ENCODE measurements around the gene C5AR2. TPM values are rescaled to one million over a fixed set of nuclear protein-coding genes. Genes with fewer than 3 reads are reported as not detected.

The C5AR2 gene
- under 0.01 and 0.36 TPM in 2 replicates for total RNA-seq

DNA sequence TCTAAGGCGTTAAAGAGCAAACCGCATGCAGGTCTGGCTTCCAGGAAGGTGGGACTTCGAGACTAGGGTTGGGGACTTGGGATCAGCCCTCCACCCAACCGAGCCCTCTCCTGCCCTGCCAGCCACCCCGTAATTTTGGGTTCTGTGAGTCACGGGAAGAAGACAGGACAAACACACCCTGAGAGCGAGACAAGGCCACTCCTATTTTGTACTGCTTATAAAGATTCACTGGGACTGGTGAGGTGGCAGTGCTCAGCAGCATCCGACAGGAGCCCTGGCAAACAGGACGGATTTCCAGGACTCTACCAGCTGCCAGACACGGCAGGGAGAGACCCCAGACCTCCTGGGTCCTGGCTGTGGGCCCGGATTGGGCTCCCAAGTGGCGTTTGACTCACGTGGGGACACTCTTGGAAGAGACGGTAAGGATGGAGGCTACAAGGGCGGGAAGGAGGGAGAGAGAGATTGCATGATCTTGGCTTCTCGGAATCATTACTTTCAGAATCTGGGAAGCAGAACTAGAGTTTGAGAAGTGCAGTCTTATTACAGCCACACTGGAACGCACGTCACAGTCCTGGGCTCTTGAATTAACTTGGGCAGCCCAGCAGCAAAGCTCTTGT lies at the start of gene C5AR2:
Gene C5AR2, plus strand, starts transcription at position 245 of the 617 bp plus-strand sequence. CDS start 8,625 bp downstream, outside the sequence.

DNA sequence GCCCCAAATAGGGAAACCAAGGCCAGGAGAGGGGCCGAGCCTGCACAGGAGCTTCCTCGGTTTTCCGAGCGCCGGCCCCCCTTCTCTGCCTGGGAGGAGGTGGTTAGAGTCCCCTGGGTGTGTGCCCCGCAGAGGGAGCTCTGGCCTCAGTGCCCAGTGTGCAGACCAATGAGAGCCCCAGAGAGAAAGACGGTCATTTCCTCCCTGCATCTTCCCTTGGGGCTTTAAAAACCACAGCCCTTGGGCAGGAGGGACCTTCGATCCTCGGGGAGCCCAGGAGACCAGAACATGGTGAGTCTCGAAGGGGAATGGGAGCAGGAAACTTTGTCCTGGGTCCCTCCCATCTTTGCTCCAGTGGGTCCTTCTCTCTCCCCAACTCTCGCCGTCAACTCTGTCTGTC lies 22.4 kb upstream of the C5AR2 start, which contains the start of gene C5AR1:
Gene C5AR1, plus strand, starts transcription at position 254 of the 400 bp plus-strand sequence. Its CDS starts 35 bp downstream, at position 289.

DNA sequence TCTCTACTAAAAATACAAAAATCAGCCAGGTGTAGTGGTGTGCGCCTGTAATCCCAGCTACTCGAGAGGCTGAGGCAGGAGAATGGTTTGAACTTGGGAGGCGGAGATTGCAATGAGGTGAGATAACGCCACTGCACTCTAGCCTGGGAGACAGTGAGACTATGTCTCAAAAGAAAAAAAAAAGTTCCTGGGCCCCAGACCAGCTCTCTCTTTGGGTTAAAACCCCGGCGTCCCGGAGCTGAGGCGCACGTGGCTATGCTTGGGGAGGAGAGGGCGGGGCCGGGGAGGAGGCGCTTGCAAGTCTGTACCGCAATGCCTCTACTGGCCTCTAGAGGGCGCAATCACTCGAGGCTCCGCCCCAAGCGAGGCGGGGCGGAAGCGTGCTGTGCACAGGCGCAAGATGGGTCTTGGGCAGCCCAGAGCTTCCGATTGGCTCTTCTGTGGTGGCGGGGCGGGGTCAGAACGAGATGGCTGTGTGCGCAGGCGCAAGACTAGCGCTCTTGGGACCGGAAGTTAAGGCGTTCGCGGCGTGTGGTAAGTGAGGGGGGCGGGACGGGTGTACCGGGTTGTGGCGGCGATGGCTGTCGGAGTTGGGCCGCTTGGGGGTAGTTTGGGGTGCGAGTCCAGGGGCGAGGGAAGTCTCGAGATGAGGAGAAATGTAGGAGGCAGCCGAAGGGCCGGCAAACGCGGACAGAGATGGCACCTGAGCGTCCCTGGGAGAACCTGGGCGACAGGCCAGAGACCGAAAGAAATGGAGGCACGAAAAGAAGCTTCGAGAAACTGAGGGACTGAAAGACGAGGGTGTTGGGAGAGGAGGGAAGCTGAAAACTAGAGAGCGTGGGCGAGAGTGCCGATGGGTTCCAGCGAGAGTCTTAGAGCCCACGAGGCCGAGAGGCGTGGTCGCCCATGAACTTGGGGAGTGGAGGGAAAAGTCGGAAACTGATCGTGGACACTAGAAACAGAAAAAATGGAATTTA lies 17.1 kb downstream of the C5AR2 start, which contains the start of gene DHX34:
Gene DHX34, plus strand, starts transcription at position 497 of the 977 bp plus-strand sequence. CDS start 3,716 bp downstream, outside the sequence.

Other genes starting within 250 kb of the C5AR2 start
- gene ZC3H4, start 218.4 kb upstream of the C5AR2 start, total RNA-seq, result 4.1 and 14.9 TPM in 2 replicates
- 75.3 and 96.0 TPM in 2 replicates for gene SAE1, start 201.3 kb upstream of the C5AR2 start, total RNA-seq
- 8.9 and 9.0 TPM in 2 replicates for gene BBC3, start 101.0 kb upstream of the C5AR2 start, total RNA-seq
- gene CCDC9, start 75.7 kb upstream of the C5AR2 start, total RNA-seq, result 10.5 and 10.6 TPM in 2 replicates
- gene INAFM1, start 57.3 kb upstream of the C5AR2 start, total RNA-seq, result 2.1 TPM in 2 replicates
- under 0.01 and 1.5 TPM in 2 replicates for gene C5AR1, start 22.3 kb upstream of the C5AR2 start, total RNA-seq
- gene DHX34, start 17.1 kb downstream of the C5AR2 start, total RNA-seq, result 13.3 and 20.3 TPM in 2 replicates
- gene MEIS3, start 87.4 kb downstream of the C5AR2 start, total RNA-seq, result 3.4 and 9.6 TPM in 2 replicates
- gene SLC8A2, start 139.7 kb downstream of the C5AR2 start, total RNA-seq, result under 0.01 and 0.21 TPM in 2 replicates
- 2.7 and 4.3 TPM in 2 replicates for gene KPTN, start 152.0 kb downstream of the C5AR2 start, total RNA-seq
- gene NAPA, start 182.9 kb downstream of the C5AR2 start, total RNA-seq, result 30.1 and 57.7 TPM in 2 replicates
- gene ZNF541, start 241.0 kb downstream of the C5AR2 start, total RNA-seq, result under 0.01 TPM in 2 replicates

Measured in nasal cavity respiratory epithelium epithelial cell of viscerocranial mucosa (primary cell).